GM21737 (cell line): Measurements from ENCODE around the gene MARVELD2.
A peak's percentile ranks its signal among the peaks of the same experiment; 100 is the strongest.
"Not testable (repeated sequence)": the region's sequence is repeated elsewhere in the genome, so short reads cannot be mapped to it uniquely, and the experiment has no call there.

Source experiments
- ATAC-seq: cut with Tn5 transposase; IDR thresholded peaks from one replicate; pipeline ENCODE4 v1.9.1; 2021; ENCODE audit warnings: mild to moderate bottlenecking, moderate library complexity; ENCODE audit not compliant: unreplicated experiment

The MARVELD2 gene, protein sequence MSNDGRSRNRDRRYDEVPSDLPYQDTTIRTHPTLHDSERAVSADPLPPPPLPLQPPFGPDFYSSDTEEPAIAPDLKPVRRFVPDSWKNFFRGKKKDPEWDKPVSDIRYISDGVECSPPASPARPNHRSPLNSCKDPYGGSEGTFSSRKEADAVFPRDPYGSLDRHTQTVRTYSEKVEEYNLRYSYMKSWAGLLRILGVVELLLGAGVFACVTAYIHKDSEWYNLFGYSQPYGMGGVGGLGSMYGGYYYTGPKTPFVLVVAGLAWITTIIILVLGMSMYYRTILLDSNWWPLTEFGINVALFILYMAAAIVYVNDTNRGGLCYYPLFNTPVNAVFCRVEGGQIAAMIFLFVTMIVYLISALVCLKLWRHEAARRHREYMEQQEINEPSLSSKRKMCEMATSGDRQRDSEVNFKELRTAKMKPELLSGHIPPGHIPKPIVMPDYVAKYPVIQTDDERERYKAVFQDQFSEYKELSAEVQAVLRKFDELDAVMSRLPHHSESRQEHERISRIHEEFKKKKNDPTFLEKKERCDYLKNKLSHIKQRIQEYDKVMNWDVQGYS

DNA sequence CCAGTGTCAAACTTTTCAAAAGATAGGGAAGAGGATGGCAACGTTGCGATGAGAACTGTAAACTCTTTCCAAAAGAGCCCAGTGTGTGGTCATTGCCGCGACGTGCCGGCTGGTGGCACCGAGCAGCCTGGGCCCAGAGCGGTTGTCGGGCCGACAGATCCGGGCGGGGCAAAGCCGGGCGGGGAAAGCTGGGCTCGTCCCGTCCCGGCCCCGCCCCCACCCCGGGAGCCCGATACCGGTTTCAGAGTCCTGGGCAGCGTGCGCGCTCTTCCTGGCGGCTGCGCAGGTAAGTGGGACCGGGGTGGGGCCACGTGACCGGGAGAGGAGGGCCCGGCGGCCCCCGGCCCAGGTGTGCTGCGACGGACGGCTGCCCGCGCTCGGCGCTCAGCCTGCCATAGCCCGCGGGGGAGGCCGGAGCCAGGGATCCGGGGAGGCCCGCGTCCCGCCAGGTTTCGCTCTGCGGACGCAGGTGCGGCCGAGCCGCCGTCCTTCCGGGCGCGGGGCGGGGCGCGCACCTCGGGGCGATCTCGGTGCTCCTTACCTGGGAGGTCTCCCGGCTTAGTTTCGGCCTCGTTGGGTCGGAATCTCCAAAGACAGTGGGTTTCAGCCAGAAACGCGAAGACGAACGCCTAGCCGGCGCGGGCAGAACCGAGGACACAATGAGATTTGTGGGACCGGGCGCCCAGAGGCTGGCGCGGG, at the start of gene MARVELD2:
Gene MARVELD2 (plus strand): TSS at position 232 of the 699 bp plus-strand sequence. CDS start 4,270 bp downstream, outside the sequence.
- peak; percentile 75 for ATAC-seq

DNA sequence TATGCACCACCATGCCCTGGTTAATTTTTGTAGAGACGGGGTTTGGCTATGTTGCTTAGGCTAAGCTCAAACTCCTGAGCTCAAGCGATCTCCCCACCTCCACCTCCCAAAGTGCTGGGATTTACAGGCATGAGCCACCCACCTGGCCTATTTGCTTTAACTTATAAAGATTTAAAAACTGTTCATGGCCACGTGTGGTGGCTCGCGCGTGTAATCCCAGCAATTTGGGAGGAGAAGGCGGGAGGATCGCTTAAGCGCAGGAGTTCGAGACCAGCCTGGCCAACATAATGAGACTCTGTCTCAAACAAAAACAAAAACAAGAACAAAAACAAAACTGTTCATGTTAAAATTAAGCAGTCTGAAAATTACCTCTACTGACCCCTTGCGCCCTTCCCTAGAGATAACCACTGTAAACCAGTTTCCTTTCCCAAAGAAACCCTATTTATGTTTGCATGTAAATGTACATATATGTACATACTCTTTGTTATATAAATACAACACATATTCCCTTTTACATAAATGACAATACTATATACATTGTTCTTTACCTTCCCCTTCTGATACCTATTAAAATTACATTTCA, 47.1 kb upstream of the MARVELD2 start:
- no peak for ATAC-seq

DNA sequence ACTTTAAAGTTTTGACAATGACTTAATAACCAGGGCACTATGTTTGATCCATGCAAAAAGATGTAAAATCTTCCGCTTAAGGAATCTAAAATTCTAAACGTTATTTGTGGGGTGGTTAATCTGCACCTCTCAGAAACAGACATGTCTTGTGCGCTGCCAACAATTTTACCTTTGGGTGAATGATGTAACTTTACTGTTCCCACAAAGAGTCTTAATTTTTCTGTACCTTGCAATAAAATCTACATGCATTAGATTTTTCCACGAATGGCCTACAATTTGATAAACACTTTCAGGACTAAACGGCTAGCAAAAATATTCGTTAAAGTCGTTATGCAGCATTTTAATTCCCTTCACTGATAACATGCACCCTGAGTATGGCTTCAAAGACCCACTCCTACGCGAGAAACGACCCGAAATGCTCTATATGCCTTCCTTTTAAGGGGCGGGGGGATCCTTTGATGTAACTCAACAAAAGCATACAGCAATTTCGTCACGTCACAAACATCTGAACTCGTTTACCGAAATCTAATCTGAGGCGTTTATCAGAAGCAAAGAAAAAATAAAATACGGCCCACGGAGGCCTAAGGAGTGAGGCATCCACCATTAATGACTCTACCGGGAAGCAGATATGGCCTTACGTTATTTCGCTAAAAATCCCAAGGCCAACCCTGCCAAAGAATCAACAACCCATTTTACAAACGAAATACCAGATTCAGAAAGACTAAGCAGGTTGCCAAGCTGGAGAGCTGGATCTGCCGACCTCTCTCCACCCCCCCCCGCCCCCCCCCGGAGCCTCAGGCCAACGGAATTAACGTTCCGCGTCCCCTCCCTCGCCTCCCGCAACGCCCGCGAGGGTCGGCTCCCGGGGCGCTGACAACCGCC, 46.2 kb upstream of the MARVELD2 start:
- ATAC-seq, result no peak

DNA sequence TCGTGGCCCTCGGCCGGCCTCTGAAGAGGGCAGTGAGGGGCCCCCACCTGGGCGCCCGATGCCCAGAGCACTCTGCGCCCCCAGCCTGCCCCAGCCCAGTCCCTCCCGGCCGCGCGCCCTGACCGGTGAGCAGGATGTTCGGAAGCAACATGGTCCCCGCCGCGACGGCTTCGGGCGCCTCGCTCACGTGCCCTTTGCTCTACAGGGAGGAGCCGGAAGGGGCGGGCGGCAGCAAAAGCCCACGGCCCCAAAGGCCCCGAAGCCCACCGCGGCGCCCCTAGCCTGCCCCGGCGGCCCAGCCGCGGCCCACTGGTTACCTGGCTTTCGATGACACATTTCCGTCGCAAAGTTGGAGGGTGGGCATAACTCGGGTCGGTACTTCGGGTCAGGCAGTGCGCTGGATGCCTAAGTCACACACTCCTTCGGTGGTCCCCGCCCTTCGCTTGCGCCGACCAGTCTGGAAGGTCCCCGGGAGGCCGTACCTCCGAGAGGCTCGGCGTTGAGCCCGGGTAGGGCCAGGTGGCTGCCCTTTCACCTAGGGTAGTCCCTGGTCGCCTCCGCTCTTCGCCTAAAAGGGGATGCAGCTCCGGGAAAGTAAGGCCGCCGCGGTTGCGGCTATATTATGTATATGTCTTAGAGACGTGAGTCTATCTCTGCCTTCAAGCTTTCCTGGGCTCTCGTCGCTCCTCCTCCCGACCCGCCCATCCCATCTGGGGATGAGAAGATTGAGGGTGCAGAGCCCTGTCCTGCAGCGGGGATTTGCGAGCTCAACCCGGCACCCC, 45.4 kb upstream of the MARVELD2 start, which contains the start of the genes AK6, RAD17 and TAF9:
Gene AK6 (minus strand): TSS at position 181 of the 782 bp plus-strand sequence. CDS start 30 bp downstream, at position 151.
Gene RAD17 (plus strand): TSS at position 479 of the 782 bp plus-strand sequence. CDS start 2,391 bp downstream, outside the sequence.
Gene TAF9 (minus strand): TSS at position 181 of the 782 bp plus-strand sequence. CDS start 3,783 bp downstream, outside the sequence.
- ATAC-seq, result peak; percentile 88

DNA sequence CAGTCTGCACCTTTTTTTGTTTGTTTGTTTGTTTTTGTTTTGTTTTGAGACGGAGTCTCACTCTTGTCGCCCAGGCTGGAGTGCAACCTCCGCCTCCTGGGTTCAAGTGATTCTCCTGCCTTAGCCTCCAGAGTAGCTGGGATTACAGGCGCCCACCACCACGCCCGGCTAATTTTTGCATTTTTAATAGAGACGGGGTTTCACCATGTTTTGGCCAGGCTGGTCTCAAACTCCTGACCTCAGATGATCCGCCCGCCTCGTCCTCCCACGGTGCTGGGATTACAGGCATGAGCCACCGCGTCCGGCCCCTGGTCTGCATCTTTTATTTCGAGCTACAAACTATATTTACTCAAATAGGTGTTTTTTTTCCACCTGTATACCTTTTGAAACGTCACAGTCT, 44.6 kb upstream of the MARVELD2 start:
- not testable (repeated sequence) for ATAC-seq

DNA sequence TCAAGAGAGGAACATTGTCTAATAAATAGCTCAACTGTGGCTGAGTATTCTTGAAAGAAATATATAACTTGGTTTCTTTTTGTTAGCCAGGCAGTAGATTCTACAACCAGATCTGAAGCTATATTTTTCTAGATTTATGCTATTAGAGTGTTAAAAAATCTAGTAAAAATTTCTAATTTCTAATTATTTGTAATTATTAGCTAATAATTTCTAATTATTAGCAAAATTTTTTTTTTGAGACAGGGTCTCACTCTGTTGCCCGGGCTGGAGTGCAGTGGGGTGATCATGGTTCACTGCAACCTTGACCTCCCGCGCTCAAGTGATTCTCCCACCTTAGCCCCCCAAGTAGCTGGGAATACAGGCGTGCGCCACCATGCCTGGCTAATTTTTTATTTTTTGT, 42.5 kb upstream of the MARVELD2 start:
- no peak for ATAC-seq

DNA sequence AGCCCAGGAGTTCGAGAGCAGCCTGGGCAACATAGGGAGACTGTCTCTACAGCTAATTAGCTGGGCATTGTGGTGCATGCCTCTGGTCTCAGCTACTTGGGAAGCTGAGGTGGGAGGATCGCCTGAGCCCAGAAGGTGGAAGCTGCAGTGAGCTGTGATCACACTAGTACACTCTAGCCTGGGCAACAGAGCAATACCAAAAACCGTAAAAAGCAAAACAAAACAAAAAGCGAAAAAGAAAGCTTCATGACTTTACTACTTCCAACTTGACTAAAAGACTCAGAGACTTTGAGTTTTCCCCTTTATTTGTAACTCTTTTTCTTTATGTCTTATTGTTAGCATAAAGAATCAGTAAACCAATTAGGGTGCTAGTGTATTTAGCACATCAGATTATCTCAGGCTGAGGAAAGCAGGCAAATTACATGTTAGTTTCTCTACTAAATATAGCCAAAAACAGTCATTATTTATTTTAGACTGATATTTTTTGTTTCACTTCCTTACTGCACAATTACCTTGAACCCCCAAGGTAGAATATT, 39.9 kb upstream of the MARVELD2 start:
- ATAC-seq, result peak; percentile 60

DNA sequence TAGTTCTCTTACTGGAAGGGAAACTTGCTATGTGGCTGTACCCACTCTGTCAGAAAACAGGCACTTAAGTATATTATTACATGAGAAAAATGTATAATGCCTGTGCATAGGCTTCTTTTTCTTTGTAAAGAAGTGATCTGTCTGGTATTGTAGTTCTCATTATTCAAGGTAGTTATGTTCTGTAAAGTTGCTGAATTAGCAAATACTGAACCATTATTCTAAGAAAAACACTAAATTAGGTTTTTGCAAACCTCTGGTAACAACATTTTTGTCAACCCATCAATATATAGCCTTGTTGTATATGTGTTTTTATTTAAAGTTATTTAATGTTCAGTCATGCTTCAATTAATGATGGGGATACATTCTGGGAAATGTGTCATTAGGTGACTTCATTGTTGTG, 36.5 kb upstream of the MARVELD2 start:
- no peak for ATAC-seq

DNA sequence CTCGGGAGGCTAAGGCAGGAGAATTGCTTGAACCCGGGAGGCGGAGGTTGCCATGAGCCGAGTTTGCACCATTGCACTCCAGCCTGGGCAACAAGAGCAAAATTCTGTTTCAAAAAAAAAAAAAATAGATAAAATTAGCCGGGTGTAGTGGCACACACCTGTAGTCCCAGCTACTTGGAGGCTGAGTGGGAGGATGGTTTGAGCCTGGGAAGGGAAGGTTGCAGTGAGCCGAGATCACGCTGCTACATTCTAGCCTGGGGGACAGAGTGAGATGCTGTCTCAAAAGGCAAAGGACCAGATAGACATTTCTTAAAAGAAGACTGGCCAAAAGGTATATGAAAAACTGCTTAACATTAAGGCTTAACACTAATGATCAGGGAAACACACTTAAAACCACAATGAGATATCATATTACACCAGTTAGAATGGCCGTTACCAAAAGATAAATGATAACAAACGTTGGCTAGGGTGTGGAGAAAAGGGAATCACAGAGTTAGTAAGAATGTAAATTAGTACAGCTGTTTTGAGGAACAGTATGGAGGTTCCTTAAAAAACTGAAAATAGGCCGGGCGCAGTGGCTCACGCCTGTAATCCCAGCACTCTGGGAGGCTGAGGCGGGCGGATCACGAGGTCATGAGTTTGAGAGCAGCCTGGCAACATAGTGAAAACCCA, 10.1 kb upstream of the MARVELD2 start:
- ATAC-seq, result no peak

DNA sequence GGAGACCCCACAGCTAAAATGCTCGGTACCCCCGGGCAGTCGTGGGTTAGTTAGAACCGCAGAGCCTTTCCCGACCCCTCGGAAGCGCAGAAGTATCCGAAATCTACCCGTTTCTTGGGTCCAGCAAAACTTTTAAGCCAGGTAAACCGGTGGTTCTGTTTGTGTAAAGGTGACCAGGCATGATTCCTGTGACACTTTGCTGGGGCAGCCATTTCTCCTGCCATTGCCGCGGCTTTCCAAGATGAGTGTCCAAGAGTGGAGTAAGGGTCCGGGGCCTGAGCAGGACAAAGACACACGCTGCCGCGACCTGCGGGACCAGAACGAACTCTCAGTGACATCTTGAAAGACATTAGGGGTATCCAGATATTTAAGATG, 655 bp downstream of the MARVELD2 start:
- no peak for ATAC-seq

DNA sequence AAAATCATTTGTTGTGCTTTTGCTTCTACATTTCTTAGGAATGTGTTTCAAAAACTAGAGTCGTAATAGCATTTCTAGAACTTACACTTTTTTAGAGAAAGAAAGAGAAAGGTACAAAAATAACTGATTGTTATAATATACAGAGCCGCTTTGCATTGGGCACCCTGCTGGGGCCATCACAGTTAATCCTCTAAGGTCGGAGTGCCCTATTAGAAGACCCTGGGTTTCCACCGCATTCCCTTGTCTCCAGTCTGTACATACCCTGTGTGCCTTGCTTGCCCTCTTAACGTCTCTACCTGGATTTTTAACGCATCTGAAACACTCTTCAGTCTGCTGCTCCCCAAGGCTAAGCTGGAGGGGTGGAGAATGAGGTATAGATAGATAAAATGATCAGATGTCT, 1.3 kb downstream of the MARVELD2 start:
- no peak for ATAC-seq

DNA sequence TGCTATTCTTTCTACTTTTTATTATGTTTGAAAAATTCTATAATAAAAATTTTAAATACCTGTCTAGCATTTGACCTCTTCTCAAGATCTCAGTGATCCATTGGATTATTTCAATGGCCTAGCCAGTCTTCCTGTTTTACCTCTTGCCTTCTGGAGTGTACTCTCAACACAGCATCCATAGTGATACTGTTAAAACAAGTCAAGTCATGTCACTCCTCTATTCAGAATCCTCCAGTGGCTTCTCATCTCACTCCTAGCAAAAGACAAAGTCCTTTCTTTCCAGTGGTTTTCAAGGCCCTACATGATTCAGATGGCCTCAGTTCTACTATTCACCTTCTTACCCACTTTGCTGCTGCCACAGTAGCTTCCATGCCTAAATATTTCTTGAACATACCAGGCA, 1.8 kb downstream of the MARVELD2 start:
- ATAC-seq, result no peak

DNA sequence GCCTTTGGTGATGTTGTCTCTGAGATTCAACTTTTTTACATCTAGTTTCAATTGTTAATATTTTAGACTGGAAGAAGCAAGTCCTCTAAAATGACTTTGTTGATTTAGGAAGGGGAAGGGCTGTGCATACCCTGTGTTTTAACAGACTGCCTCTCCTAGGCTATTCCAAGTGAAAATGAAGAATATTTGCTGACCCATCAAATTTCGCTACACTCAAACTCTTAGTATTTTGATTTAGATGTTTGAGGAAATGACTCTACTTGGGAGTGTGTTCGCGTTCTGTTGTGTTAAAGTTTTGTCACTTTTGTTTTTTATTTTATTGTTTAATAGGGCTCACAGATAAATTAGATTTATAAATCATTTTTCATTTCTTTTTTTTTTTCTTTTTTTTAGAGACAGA, 3.6 kb downstream of the MARVELD2 start:
- ATAC-seq, result no peak

DNA sequence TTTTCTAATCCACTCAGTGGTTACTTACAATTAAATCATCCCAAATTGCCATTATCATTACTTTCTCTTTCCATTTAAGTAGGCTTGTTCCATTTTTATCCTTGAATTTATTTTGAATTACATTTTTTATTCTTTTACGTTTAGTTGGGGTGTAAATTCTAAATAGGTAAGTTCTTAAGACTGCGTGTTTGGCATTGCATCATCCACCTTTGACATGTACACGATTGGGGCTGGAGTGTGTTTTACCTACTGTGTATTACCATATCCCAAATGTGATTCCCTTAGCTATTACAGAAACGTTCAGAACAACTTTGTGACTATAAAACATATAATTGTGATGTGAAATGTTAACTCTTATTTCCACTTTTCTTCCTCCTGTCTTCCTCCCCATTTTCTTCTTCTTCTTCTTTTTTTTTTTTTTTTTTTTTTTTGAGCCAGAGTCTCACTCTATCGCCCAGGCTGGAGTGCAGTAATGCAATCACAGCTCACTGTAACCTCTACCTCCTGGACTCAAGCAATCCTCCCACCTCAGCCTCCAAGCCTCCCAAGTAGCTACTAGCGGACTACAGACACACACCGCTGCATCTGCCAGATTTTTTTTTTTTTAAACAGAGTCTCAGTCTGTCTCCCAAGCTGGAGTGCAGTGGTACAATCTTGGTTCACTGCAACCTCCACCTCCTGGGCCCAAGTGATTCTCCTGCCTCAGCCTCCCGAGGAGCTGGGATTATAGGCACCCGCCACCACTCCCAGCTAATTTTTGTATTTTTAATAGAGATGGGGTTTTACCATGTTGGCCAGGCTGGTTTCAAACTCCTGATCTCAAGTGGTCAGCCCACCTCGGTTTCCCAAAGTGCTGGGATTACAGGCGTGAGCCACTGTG, 16.7 kb downstream of the MARVELD2 start:
- no peak for ATAC-seq

DNA sequence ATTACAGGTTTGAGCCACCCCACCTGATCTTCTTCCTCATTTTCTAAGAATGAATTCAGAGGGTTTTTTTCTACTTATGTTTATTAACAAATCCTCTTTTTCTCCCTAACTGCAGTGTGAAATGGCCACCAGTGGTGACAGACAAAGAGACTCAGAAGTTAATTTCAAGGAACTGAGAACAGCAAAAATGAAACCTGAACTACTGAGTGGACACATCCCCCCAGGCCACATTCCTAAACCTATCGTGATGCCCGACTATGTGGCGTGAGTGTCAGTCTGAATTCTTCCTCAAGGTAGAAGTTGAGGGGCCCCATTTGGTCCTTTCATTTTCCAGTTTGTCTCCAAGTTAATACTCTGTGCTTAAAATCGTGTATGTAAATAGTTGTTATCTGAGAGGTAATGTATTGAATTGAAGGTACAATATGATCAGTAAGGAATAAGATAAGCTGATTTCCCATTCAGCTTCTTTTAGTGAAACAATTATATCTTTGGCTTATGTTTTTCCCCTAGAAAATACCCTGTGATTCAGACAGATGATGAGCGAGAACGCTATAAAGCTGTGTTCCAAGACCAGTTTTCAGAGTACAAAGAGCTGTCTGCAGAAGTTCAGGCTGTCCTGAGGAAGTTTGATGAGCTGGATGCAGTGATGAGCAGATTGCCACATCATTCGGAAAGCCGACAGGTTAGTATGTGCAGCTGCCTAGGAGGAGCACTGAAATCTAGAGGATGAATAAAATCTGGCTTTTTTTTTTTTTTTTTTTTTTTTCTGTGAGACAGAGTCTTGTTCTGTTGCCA, 17.7 kb downstream of the MARVELD2 start:
- ATAC-seq, result peak; percentile 67

DNA sequence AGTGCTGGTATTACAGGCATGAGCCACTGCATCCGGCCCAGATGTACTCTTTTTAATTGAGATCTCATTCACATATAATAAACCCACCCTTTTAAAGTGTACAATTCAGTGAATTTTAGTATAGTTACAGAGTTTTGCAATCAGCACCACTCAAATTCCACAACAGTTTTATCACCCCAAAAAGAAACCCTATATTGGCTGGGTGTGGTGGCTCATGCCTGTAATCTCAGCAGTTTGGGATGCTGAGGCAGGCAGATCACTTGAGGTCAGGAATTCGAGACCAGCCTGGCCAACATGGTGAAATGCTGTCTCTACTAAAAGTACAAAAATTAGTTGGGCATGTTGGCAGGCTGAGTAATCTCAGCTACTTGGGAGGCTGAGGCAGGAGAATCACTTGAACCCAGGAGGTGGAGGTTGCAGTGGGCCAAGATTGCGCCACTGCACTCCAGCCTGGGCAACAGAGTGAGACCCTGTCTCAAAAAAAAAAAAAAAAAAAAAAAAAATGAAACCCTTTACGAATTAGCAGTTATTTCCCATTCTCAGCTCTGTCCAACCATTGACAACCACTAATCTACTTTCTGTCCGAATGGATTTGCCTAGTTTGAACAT, 20.5 kb downstream of the MARVELD2 start:
- not testable (repeated sequence) for ATAC-seq
